Stomach smooth muscle (tissue), 2 donors: Measurements from ENCODE around the gene SLCO3A1.

Experiments
- H3K27ac ChIP-seq: one replicate; pipeline ENCODE4 v1.7.0; 2013; ENCODE audit warnings: mild to moderate bottlenecking, low read length, inconsistent platforms
- H3K27me3 ChIP-seq, 2 donors: one replicate each; pipeline ENCODE4 v1.7.0; 2013; ENCODE audit warnings: low read length in 2 of 2; ENCODE audit not compliant: insufficient read depth in 2 of 2, control insufficient read depth in 1 of 2
- H3K36me3 ChIP-seq, 2 donors: one replicate each; pipeline ENCODE4 v1.7.0; 2013; ENCODE audit warnings: low read length in 2 of 2; ENCODE audit not compliant: control insufficient read depth in 2 of 2, insufficient read depth in 2 of 2
- H3K4me1 ChIP-seq: one replicate; pipeline ENCODE4 v1.7.0; 2013; ENCODE audit warnings: low read length; ENCODE audit not compliant: control insufficient read depth, insufficient read depth
- H3K4me3 ChIP-seq, 2 donors: one replicate each; pipeline ENCODE4 v1.7.0; 2013; ENCODE audit warnings: low read length in 2 of 2
- H3K9ac ChIP-seq, 2 donors: one replicate each; pipeline ENCODE4 v1.7.0; 2013; ENCODE audit warnings: low read length in 2 of 2, mild to moderate bottlenecking in 1 of 2
- H3K9me3 ChIP-seq, 2 donors: one replicate each; pipeline ENCODE4 v1.7.0; 2013; ENCODE audit warnings: low read length in 2 of 2; ENCODE audit not compliant: control insufficient read depth in 2 of 2
- donor health status: healthy.
- donor health status: Pancreatic carcinoma.

The SLCO3A1 gene

GRCh38 chr15:92168066-92168683, 314.7 kb downstream of the SLCO3A1 start:
- no peak overlapping the region for H3K4me3 ChIP-seq
- no peaks in the 10 kb centered on the region for H3K36me3 ChIP-seq
- no peak overlapping the region for H3K27ac ChIP-seq
- H3K9me3 ChIP-seq = no peaks in the 10 kb centered on the region
- H3K27me3 ChIP-seq = no peaks in the 10 kb centered on the region
- H3K4me1 ChIP-seq = no peaks in the 10 kb centered on the region
- no peak overlapping the region for H3K9ac ChIP-seq

- no peak overlapping the region for H3K27ac ChIP-seq
- no peaks in the 10 kb centered on the region for H3K4me1 ChIP-seq
- no peaks in the 10 kb centered on the region for H3K36me3 ChIP-seq
- peaks cover 0 to 2% of the 10 kb centered on the region in 2 donors for H3K27me3 ChIP-seq
- H3K9me3 ChIP-seq = no peaks in the 10 kb centered on the region
- no peak overlapping the region for H3K4me3 ChIP-seq
- no peak overlapping the region for H3K9ac ChIP-seq
Measured at GRCh38 chr15:92170897-92171296, 317.4 kb downstream of the SLCO3A1 start.

- Histone ChIP-seq H3K9me3 (no peaks in the 10 kb centered on the region), H3K36me3 (no peaks in the 10 kb centered on the region), H3K27me3 (peaks cover 0 to 6% of the 10 kb centered on the region in 2 donors), H3K4me1 (no peaks in the 10 kb centered on the region), H3K4me3 (no peak overlapping the region), H3K9ac (no peak overlapping the region), H3K27ac (no peak overlapping the region)
Measured at GRCh38 chr15:92178911-92179310, 325.4 kb downstream of the SLCO3A1 start.

GRCh38 chr15:92184142-92184541, 330.6 kb downstream of the SLCO3A1 start:
- Histone ChIP-seq H3K4me3 (no peak overlapping the region), H3K27ac (no peak overlapping the region), H3K36me3 (no peaks in the 10 kb centered on the region), H3K27me3 (peaks cover 0 to 6% of the 10 kb centered on the region in 2 donors), H3K9me3 (no peaks in the 10 kb centered on the region), H3K9ac (no peak overlapping the region), H3K4me1 (no peaks in the 10 kb centered on the region)

- Histone ChIP-seq H3K4me1 (no peaks in the 10 kb centered on the region), H3K4me3 (no peak overlapping the region), H3K36me3 (no peaks in the 10 kb centered on the region), H3K9ac (no peak overlapping the region), H3K27ac (no peak overlapping the region), H3K9me3 (no peaks in the 10 kb centered on the region), H3K27me3 (peaks cover 0 to 6% of the 10 kb centered on the region in 2 donors)
Measured at GRCh38 chr15:92184679-92185230, 331.2 kb downstream of the SLCO3A1 start.

- H3K9me3 ChIP-seq = no peaks in the 10 kb centered on the region
- H3K27ac ChIP-seq = no peak overlapping the region
- H3K36me3 ChIP-seq = no peaks in the 10 kb centered on the region
Measured at GRCh38 chr15:92187975-92188374, 334.5 kb downstream of the SLCO3A1 start.

GRCh38 chr15:92189166-92189565, 335.7 kb downstream of the SLCO3A1 start:
- no peaks in the 10 kb centered on the region for H3K4me1 ChIP-seq
- no peak overlapping the region for H3K4me3 ChIP-seq
- no peak overlapping the region for H3K27ac ChIP-seq
- H3K27me3 ChIP-seq = peaks cover 0 to 4% of the 10 kb centered on the region in 2 donors
- H3K9me3 ChIP-seq = no peaks in the 10 kb centered on the region
- H3K9ac ChIP-seq = no peak overlapping the region
- H3K36me3 ChIP-seq = no peaks in the 10 kb centered on the region

More at GRCh38 chr15:92187975-92188374, 334.5 kb downstream of the SLCO3A1 start:
- no peak overlapping the region for H3K4me3 ChIP-seq
- no peak overlapping the region for H3K9ac ChIP-seq
- H3K4me1 ChIP-seq = no peaks in the 10 kb centered on the region
- peaks cover 0 to 4% of the 10 kb centered on the region in 2 donors for H3K27me3 ChIP-seq

GRCh38 chr15:92195241-92195640, 341.7 kb downstream of the SLCO3A1 start:
- no peaks in the 10 kb centered on the region for H3K36me3 ChIP-seq
- no peak overlapping the region for H3K4me3 ChIP-seq
- no peaks in the 10 kb centered on the region for H3K27me3 ChIP-seq
- no peak overlapping the region for H3K9ac ChIP-seq
- no peaks in the 10 kb centered on the region for H3K4me1 ChIP-seq
- H3K27ac ChIP-seq = no peak overlapping the region
- no peaks in the 10 kb centered on the region for H3K9me3 ChIP-seq

GRCh38 chr15:92196342-92196741, 342.8 kb downstream of the SLCO3A1 start:
- no peaks in the 10 kb centered on the region for H3K4me1 ChIP-seq
- H3K4me3 ChIP-seq = no peak overlapping the region
- no peaks in the 10 kb centered on the region for H3K36me3 ChIP-seq
- no peak overlapping the region for H3K9ac ChIP-seq
- no peaks in the 10 kb centered on the region for H3K9me3 ChIP-seq
- H3K27ac ChIP-seq = no peak overlapping the region
- no peaks in the 10 kb centered on the region for H3K27me3 ChIP-seq

- Histone ChIP-seq H3K27ac (no peak overlapping the region), H3K27me3 (no peaks in the 10 kb centered on the region), H3K4me1 (no peaks in the 10 kb centered on the region), H3K4me3 (no peak overlapping the region), H3K9me3 (no peaks in the 10 kb centered on the region), H3K36me3 (no peaks in the 10 kb centered on the region), H3K9ac (no peak overlapping the region)
Measured at GRCh38 chr15:92197746-92198145, 344.2 kb downstream of the SLCO3A1 start.

- no peaks in the 10 kb centered on the region for H3K36me3 ChIP-seq
- H3K9ac ChIP-seq = no peak overlapping the region
- no peaks in the 10 kb centered on the region for H3K4me1 ChIP-seq
- H3K4me3 ChIP-seq = no peak overlapping the region
- no peaks in the 10 kb centered on the region for H3K27me3 ChIP-seq
- peaks cover 0 to 4% of the 10 kb centered on the region in 2 donors for H3K9me3 ChIP-seq
- no peak overlapping the region for H3K27ac ChIP-seq
Measured at GRCh38 chr15:92200891-92201290, 347.4 kb downstream of the SLCO3A1 start.
